ENCODE data around the gene FAM89B. TPM values are rescaled to one million over a fixed set of nuclear protein-coding genes. Genes with fewer than 3 reads are reported as not detected.
A peak's percentile ranks its signal among the peaks of the same experiment; 100 is the strongest.

Gene FAM89B
- polyA plus RNA-seq, 3 donors from 2014 or later: 98.6 to 173 (median 158) TPM

GRCh38 chr11:65611758-65612603 lies 39.6 kb downstream of the FAM89B start:
- Mint-ChIP-seq H3K4me1 (peaks cover 53 to 55% of the 10 kb centered on the region in 2 donors), H3K27ac (peak overlapping the region; percentile 81 to 96 (median 90)), H3K9me3 (no peaks in the 10 kb centered on the region), H3K27me3 (ENCODE audit: low read depth in 3 of 3) (peaks cover 5 to 8% (median 5%) of the 10 kb centered on the region in 3 donors), H3K4me3 (peak overlapping the region; percentile 77 to 97 (median 86)), H3K36me3 (peaks cover 0 to 11% (median 0%) of the 10 kb centered on the region in 3 donors)
- no peak for DNase-seq

- Mint-ChIP-seq H3K4me3 (peak overlapping the region; percentile 77 to 97 (median 86)), H3K4me1 (peaks cover 60 to 62% of the 10 kb centered on the region in 2 donors), H3K9me3 (no peaks in the 10 kb centered on the region), H3K36me3 (peaks cover 0 to 11% (median 0%) of the 10 kb centered on the region in 3 donors), H3K27ac (peak overlapping the region; percentile 81 to 96 (median 90)), H3K27me3 (ENCODE audit: low read depth in 3 of 3) (peaks cover 5 to 8% (median 5%) of the 10 kb centered on the region in 3 donors)
- DNase-seq: no peak
Observed at GRCh38 chr11:65612691-65613090, 40.4 kb downstream of the FAM89B start.

DNA sequence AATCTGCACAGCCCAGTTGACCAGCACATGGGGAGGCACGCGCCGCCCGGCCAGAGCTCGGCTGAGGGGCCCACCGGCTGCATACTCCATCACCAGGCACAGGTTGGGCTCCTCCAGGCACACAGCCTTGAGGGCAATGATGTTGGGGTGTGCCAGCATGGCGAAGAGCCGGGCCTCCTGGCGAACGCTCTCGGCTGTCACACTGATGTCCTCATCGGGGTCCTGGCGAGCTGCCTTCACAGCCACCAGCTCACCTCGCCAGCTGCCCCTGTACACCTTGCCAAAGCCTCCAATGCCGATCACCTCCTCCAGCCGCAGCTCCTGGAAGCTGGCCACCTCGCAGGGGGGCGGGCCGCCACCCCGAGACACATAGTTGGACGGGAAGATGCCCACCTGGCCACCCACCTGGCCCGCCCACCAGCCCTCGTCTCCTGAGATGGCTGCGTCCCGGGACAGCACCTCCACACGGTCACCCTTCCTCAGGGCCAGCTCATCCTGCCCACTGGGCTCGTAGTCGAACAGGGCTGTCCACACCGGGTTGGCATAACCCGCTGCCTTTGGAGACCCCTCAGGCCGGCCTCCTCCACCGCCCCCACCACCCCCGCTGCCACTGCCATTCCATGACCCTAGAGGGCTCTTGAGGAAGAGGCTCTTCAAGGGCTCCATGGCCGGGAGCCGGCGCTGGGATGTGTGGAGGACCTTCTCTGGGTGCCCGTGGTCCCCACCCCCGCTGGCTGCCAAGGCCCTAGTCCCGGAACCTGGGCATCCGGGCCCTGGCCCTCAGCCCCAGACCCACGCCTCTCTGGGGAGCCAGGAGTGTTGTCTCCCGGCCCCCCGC lies 41.0 kb downstream of the FAM89B start:
- peaks cover 5 to 8% (median 5%) of the 10 kb centered on the region in 3 donors for H3K27me3 Mint-ChIP-seq (ENCODE audit: low read depth in 3 of 3)
- peak overlapping the region; percentile 67 to 92 (median 86) for H3K27ac Mint-ChIP-seq
- peak overlapping the region; percentile 77 to 97 (median 86) for H3K4me3 Mint-ChIP-seq
- peaks cover 60 to 63% of the 10 kb centered on the region in 2 donors for H3K4me1 Mint-ChIP-seq
- no peaks in the 10 kb centered on the region for H3K9me3 Mint-ChIP-seq
- peaks cover 0 to 9% (median 0%) of the 10 kb centered on the region in 3 donors for H3K36me3 Mint-ChIP-seq
- no peak for DNase-seq

- Mint-ChIP-seq H3K4me1 (peaks cover 44 to 52% of the 10 kb centered on the region in 2 donors), H3K27me3 (ENCODE audit: low read depth in 3 of 3) (peaks cover 4 to 8% (median 5%) of the 10 kb centered on the region in 3 donors), H3K36me3 (no peaks in the 10 kb centered on the region)
Observed at GRCh38 chr11:65615229-65615949, 43.1 kb downstream of the FAM89B start, which contains the start of gene PCNX3. Gene PCNX3 (plus strand): TSS chr11:65615776. CDS start chr11:65616312, 536 bp downstream.

DNA sequence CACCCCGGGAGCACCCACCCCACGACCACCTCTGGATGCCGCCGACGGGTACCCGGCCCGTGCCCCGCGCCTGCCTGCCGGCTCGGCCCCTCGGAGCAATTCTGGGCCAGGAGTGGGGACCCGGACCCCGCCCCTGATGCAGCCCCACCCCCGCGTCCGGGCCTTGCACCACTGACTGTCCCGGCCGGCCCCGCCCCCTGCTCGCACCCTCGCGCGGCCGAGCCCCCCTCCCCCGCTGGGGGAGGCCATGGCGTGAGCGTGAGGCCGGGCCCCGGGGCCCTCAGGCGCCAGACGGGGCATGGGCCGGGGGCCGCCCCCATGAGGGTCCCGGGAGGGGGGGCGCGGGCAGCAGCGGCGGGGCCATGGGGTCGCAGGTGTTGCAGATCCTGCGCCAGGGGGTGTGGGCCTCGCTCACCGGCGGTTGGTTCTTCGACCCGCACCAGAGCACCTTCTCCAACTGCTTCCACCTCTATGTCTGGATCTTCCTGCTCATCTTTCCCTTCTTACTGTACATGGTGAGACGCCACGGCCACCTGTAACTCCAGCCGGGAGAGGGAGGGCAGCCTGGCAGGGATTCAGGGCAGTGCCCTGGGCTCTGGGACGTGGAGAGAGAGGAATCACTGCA lies 43.7 kb downstream of the FAM89B start:
- H3K4me1 Mint-ChIP-seq: peaks cover 38 to 47% of the 10 kb centered on the region in 2 donors
- no peaks in the 10 kb centered on the region for H3K9me3 Mint-ChIP-seq
- peaks cover 0 to 2% (median 0%) of the 10 kb centered on the region in 3 donors for H3K36me3 Mint-ChIP-seq
- peak overlapping the region; percentile 95 to 99 (median 97) for H3K4me3 Mint-ChIP-seq
- H3K27me3 Mint-ChIP-seq (ENCODE audit: low read depth in 3 of 3): peaks cover 4 to 8% (median 5%) of the 10 kb centered on the region in 3 donors
- H3K27ac Mint-ChIP-seq: peak overlapping the region; percentile 89 to 99 (median 98)
- DNase-seq: no peak

More at GRCh38 chr11:65615229-65615949, 43.1 kb downstream of the FAM89B start, which contains the start of gene PCNX3:
- Mint-ChIP-seq H3K4me3 (peak within 1 kb of the TSS; percentile 95 to 99 (median 97)), H3K9me3 (no peaks in the 10 kb centered on the region), H3K27ac (peak within 1 kb of the TSS; percentile 89 to 99 (median 98))
- peak; percentile 100 for DNase-seq

DNA sequence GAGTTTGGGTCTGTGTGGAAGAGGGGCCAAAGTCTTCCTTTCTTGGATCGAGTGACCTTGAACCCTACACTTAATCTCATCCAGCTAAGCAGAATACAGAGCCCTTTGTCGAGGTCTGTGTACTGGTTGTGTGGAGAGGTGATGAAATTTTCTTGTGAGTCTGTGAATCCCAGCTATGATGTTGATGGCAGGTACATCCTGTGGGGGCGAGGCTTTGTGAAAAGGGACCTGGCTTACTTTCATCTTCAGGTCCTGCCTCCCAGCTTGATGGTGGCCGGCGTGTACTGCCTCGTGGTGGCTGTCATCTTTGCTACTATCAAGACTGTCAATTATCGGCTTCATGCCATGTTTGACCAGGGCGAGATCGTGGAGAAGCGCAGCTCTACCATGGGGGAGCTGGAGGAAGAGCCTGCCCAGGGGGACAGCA lies 44.2 kb downstream of the FAM89B start:
- peaks cover 0 to 4% (median 0%) of the 10 kb centered on the region in 3 donors for H3K36me3 Mint-ChIP-seq
- H3K4me1 Mint-ChIP-seq: peaks cover 38 to 46% of the 10 kb centered on the region in 2 donors
- H3K9me3 Mint-ChIP-seq: no peaks in the 10 kb centered on the region
- peak overlapping the region; percentile 91 to 95 (median 94) for H3K4me3 Mint-ChIP-seq
- peak overlapping the region; percentile 87 to 96 (median 92) for H3K27ac Mint-ChIP-seq
- peaks cover 4 to 8% (median 5%) of the 10 kb centered on the region in 3 donors for H3K27me3 Mint-ChIP-seq (ENCODE audit: low read depth in 3 of 3)
- no peak for DNase-seq

GRCh38 chr11:65617136-65617850 lies 45.0 kb downstream of the FAM89B start:
- peaks cover 4 to 10% (median 5%) of the 10 kb centered on the region in 3 donors for H3K27me3 Mint-ChIP-seq (ENCODE audit: low read depth in 3 of 3)
- no peaks in the 10 kb centered on the region for H3K9me3 Mint-ChIP-seq
- DNase-seq: no peak
- H3K27ac Mint-ChIP-seq: peak overlapping the region; percentile 87 to 96 (median 92)
- peak overlapping the region; percentile 91 to 95 (median 94) for H3K4me3 Mint-ChIP-seq
- peaks cover 31 to 42% of the 10 kb centered on the region in 2 donors for H3K4me1 Mint-ChIP-seq
- H3K36me3 Mint-ChIP-seq: peaks cover 0 to 4% (median 0%) of the 10 kb centered on the region in 3 donors

DNA sequence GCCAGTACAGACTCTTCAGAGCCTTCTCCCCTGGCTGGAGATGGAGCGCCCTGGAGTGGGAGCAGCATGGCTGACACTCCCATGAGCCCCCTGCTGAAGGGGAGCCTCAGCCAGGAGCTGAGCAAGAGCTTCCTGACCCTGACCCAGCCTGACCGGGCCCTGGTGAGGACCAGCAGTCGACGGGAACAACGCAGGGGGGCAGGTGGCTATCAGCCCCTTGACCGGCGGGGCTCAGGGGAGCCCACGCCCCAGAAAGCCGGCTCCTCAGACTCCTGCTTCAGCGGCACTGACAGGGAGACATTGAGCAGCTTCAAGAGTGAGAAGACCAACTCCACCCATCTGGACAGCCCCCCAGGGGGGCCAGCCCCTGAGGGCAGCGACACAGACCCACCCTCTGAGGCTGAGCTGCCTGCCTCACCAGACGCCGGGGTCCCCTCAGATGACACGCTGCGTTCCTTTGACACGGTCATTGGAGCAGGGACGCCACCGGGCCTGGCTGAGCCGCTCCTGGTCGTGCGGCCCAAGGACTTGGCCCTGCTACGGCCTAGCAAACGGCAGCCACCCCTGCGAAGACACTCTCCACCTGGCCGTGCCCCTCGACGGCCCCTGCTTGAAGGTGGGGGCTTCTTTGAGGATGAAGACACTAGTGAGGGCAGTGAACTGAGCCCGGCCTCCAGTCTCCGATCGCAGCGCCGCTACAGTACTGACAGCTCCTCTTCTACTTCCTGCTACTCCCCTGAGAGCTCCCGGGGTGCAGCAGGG lies 45.8 kb downstream of the FAM89B start:
- no peak for DNase-seq
- Mint-ChIP-seq H3K4me3 (peak overlapping the region in 1 of 5 donors; percentile 91), H3K27me3 (ENCODE audit: low read depth in 3 of 3) (peaks cover 4 to 9% (median 7%) of the 10 kb centered on the region in 3 donors), H3K36me3 (peaks cover 0 to 9% (median 0%) of the 10 kb centered on the region in 3 donors), H3K9me3 (no peaks in the 10 kb centered on the region), H3K27ac (no peak overlapping the region), H3K4me1 (peaks cover 22 to 37% of the 10 kb centered on the region in 2 donors)

- H3K9me3 Mint-ChIP-seq: no peaks in the 10 kb centered on the region
- no peak for DNase-seq
- peaks cover 4 to 9% (median 7%) of the 10 kb centered on the region in 3 donors for H3K27me3 Mint-ChIP-seq (ENCODE audit: low read depth in 3 of 3)
- peaks cover 22 to 33% of the 10 kb centered on the region in 2 donors for H3K4me1 Mint-ChIP-seq
- no peak overlapping the region for H3K27ac Mint-ChIP-seq
- H3K36me3 Mint-ChIP-seq: peaks cover 0 to 9% (median 0%) of the 10 kb centered on the region in 3 donors
- H3K4me3 Mint-ChIP-seq: peak overlapping the region in 2 of 5 donors; percentile 25 to 40
Observed at GRCh38 chr11:65618763-65619162, 46.4 kb downstream of the FAM89B start.

DNA sequence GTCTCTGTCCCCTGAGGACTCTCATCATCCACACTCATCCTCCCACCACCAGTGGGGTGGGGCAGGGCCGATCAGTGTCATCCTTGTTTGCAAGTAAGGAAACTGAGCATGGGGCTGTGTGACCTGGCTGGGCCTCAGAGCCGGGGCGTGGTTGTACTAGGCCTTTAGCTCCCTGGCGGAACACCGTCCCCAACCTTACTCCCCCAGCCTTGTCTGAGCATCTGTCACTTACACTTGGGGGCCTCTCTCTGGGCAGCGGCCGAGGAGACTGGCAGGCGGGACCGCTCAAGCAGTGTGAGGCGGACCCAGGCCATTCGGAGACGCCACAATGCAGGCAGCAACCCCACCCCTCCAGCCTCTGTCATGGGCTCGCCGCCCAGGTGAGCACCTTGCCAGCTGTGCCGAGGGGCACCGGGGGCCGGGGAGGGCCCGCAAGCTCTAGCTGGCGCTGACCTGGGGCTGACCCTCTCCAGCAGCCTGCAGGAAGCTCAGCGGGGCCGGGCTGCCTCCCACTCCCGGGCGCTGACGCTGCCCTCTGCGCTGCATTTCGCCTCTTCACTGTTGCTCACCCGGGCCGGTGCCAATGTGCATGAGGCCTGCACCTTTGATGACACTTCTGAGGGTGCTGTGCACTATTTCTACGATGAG lies 47.1 kb downstream of the FAM89B start:
- H3K4me3 Mint-ChIP-seq: peak overlapping the region in 4 of 5 donors; percentile 20 to 40 (median 23)
- peaks cover 0 to 9% (median 0%) of the 10 kb centered on the region in 3 donors for H3K36me3 Mint-ChIP-seq
- H3K27ac Mint-ChIP-seq: no peak overlapping the region
- H3K9me3 Mint-ChIP-seq: no peaks in the 10 kb centered on the region
- DNase-seq: no peak
- H3K4me1 Mint-ChIP-seq: peaks cover 22 to 32% of the 10 kb centered on the region in 2 donors
- H3K27me3 Mint-ChIP-seq (ENCODE audit: low read depth in 3 of 3): peaks cover 4 to 9% (median 7%) of the 10 kb centered on the region in 3 donors

DNA sequence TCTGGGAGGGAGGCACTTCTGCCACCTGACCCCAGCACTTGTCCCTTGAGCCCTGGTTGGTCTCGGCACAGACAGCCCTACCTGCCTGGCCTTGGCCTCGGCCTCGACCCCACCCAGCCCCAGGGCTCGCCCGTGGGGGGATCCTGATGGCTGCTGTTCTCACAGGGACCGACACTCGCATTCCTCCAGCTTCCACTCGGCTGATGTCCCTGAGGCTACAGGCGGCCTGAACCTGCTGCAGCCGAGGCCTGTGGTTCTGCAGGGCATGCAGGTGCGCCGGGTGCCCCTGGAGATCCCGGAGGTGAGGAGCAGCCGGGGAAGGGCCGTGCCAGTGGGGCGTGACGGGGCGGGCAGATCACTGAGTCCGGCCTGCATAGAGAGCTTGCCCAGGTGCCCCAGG lies 48.3 kb downstream of the FAM89B start:
- Mint-ChIP-seq H3K27ac (no peak overlapping the region), H3K27me3 (ENCODE audit: low read depth in 3 of 3) (peaks cover 0 to 8% (median 4%) of the 10 kb centered on the region in 3 donors), H3K36me3 (peaks cover 0 to 9% (median 0%) of the 10 kb centered on the region in 3 donors), H3K4me3 (no peak overlapping the region), H3K9me3 (no peaks in the 10 kb centered on the region), H3K4me1 (peaks cover 16 to 29% of the 10 kb centered on the region in 2 donors)
- DNase-seq: no peak
